Progenitor cell of endocrine pancreas (in vitro differentiated cells): ENCODE measurements around the gene POU3F1. TPM values are rescaled to one million over a fixed set of nuclear protein-coding genes. Genes with fewer than 3 reads are reported as not detected.
A peak's percentile ranks its signal among the peaks of the same experiment; 100 is the strongest.

ENCODE experiments used
- DNase-seq: peaks from one replicate; pipeline ENCODE4 v3.0.0; 2021; ENCODE audit warnings: low spot score; ENCODE audit not compliant: unreplicated experiment
- H3K27ac Mint-ChIP-seq: 2 replicates; pipeline ENCODE4 v1.8.0; 2021; ENCODE audit warnings: mild to moderate bottlenecking, moderate library complexity, mixed read lengths
- H3K27me3 Mint-ChIP-seq: 2 replicates; pipeline ENCODE4 v1.8.0; 2021; ENCODE audit warnings: mixed read lengths
- H3K36me3 Mint-ChIP-seq: 2 replicates; pipeline ENCODE4 v1.8.0; 2022; ENCODE audit warnings: mixed read lengths; ENCODE audit not compliant: insufficient read depth
- H3K4me1 Mint-ChIP-seq: 2 replicates; pipeline ENCODE4 v1.8.0; 2021; ENCODE audit warnings: low read depth, mixed read lengths
- H3K4me3 Mint-ChIP-seq: 2 replicates; pipeline ENCODE4 v1.8.0; 2021; ENCODE audit warnings: low read depth, mild to moderate bottlenecking, moderate library complexity, mixed read lengths
- H3K9me3 Mint-ChIP-seq: 2 replicates; pipeline ENCODE4 v1.8.0; 2021; ENCODE audit warnings: low read depth, mixed read lengths
- CTCF ChIP-seq: fragments of 200-600 bp; sonication (generic); IDR thresholded peaks from one replicate; pipeline ENCODE4 v1.5.0; 2021; ENCODE audit warnings: antibody characterized with exemption, mild to moderate bottlenecking; ENCODE audit not compliant: unreplicated experiment
- total RNA-seq: library from RNA; stranded (reverse); gene quantifications from 2 replicates; pipeline ENCODE4 v1.2.1, GENCODE V29; 2021

Gene POU3F1
- total RNA-seq, 1 donor from 2014 or later: 0.43 TPM

DNA sequence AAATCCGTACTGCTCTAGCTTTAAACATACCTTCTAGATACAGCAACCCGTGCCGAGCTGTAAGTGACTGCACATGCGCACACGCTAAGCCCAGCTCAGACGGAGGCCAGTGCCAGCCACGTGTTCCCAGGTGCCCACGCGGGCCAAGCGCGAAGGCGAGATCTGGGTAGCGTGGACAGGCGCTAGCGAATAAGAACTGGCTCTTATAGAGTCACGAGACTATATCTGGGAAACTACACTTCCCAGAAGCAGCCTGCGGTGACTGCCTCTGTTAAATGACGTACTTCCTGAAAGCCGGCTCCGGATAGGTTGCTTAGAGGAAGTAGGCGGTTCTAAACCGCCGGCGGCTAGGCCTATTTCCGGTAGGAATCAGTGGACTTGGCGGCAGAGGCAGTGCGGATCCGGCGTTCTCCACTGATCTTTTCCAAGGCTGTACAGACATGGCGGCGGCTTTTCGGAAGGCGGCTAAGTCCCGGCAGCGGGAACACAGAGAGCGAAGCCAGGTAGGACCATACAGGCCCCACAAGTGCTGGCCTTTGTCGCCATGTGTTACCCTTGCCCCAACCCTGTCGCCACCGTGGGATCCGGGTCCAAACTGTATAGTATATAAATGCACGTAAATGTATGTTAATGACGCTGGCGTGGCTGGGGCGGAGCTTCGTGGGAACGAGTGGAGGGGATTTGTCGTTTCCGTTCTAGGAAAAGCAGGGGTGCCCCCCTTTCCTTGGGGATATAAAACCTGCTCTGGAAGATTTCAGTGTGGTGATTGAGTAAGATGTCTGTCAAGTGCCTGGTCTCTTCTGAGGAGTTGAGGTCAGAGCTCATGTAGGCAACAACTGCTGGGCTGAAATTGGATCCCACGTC, 34.0 kb downstream of the POU3F1 start, which contains the start of gene UTP11:
TSS of gene UTP11 (plus strand) at position 372 of the 864 bp plus-strand sequence. CDS start at position 441, 69 bp downstream.
- Mint-ChIP-seq H3K4me1 (peaks cover 8% of the 10 kb centered on the region), H3K9me3 (no peaks in the 10 kb centered on the region), H3K4me3 (peak within 1 kb of the TSS; percentile 93), H3K27me3 (no peaks in the 10 kb centered on the region), H3K27ac (peak within 1 kb of the TSS; percentile 99), H3K36me3 (peaks cover 3% of the 10 kb centered on the region)
- DNase-seq: peak; percentile 78
- TF ChIP-seq CTCF: no peak

- Mint-ChIP-seq H3K4me1 (peaks cover 8% of the 10 kb centered on the region), H3K27ac (no peak overlapping the region), H3K36me3 (no peaks in the 10 kb centered on the region), H3K9me3 (no peaks in the 10 kb centered on the region), H3K4me3 (no peak overlapping the region), H3K27me3 (no peaks in the 10 kb centered on the region)
- TF ChIP-seq CTCF: no peak
- no peak for DNase-seq
Observed at GRCh38 chr1:38009841-38010180, 36.8 kb downstream of the POU3F1 start.

DNA sequence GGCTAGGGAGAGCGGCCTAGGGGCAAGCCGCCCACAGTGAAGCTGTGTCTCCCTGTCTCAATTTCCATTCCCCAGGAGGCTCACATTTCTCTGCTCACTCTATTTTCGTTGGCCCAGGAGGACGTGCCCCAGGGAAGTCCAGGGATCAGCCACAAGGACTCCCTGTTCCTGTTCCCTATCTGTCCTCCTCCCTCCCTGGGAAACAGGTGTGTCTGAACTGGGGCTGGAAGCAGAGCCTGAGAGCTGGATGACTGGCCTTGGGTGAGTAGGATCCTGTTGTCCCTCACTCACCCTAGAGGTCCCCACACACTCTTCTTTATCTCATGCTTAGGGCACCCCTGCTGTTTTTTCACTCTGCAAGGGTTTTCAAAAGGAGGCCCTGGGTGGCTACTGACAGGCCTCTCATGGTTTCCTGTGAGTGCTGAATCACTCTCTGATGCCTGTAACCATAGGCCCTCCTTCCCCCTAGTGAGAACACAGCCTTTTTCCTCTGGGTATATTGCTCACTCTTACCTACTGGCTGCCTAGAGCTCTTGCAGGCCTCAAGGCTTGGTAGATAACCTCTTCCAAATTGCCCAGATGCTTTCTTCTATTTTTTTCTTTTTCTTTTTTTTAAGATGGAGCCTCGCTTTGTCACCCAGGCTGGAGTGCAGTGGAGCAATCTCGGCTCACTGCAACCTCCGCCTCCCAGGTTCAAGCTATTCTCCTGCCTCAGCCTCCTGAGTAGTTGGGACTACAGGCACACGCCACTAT, 37.3 kb downstream of the POU3F1 start:
- H3K4me1 Mint-ChIP-seq: peaks cover 13% of the 10 kb centered on the region
- no peak overlapping the region for H3K27ac Mint-ChIP-seq
- peaks cover 4% of the 10 kb centered on the region for H3K27me3 Mint-ChIP-seq
- no peak overlapping the region for H3K4me3 Mint-ChIP-seq
- no peak for TF ChIP-seq CTCF
- no peaks in the 10 kb centered on the region for H3K9me3 Mint-ChIP-seq
- H3K36me3 Mint-ChIP-seq: no peaks in the 10 kb centered on the region
- DNase-seq: no peak

DNA sequence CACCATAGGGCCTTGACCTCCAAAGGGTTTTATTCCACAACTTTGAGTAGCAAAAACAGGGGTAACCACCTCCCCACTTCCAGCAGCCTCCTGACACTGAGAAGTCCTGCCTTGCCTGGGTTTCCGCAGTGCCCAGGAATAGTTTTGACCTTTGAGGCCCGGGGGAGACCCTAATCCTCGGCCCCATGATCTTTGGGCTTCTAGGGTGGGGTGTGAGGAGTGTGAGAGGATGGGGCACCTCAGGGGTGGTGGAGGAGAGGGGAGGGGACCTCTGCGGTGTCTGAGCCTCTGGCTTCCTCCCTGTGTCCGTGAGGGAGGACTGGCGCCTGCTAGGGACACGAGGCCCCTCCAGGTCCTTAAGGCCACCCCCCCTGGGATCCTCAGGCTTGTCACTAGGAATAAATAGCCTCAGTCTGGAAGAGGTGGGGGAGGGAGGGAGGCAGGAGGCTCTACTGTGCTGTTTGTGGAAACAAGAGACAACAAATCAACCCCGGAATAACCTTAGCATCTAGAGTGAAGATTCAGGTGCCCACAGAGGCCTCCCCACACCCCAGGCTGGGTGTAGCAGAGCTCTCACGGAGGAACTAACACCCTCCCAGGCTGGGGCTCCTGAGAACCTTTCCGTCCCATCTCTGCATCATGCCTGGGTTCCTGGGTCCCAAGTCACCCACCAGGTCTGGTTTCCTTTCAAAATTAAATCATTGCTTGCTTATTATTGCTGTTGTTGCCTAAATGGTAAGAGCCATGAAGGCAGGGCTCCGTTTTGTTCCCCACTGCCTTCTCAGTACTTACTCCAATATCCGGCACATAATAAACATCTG, 40.4 kb downstream of the POU3F1 start:
- no peak for TF ChIP-seq CTCF
- peaks cover 6% of the 10 kb centered on the region for H3K4me1 Mint-ChIP-seq
- peaks cover 5% of the 10 kb centered on the region for H3K27me3 Mint-ChIP-seq
- no peaks in the 10 kb centered on the region for H3K36me3 Mint-ChIP-seq
- H3K27ac Mint-ChIP-seq: no peak overlapping the region
- no peak for DNase-seq
- H3K4me3 Mint-ChIP-seq: peak overlapping the region; percentile 61
- H3K9me3 Mint-ChIP-seq: no peaks in the 10 kb centered on the region
